ENCODE measurements around the gene MRPL3.

The MRPL3 gene

DNA sequence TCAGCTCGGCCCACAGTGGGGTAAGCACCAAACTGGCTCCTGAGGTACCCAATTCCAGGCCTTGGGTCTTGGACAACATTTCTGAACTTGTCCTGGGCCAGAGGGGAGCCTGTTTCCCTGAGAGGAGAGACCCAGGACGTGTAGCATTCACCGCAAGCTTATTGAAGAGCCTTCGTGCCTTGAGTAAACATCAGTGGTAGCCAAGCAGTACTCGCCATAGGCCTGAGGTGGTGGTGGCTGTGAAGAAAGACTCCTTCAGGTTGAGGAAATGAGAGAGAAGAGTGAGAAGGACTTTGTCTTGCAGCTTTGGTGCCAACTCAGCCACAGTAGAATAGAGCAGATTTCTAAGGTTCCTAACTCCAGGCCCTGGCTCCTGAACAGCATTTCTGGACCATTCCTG is 71.0 kb downstream of the MRPL3 start:
- H3K9me3 ChIP-seq (ENCODE audit: control insufficient read depth in 1 of 2, low read length in 2 of 2): no peaks in the 10 kb centered on the region
- H3K27ac ChIP-seq (ENCODE audit: low read depth, low read length): no peak overlapping the region
- H3K36me3 ChIP-seq (ENCODE audit: control insufficient read depth in 1 of 2, insufficient read depth in 2 of 2, low read length in 2 of 2): no peaks in the 10 kb centered on the region
- H3K9ac ChIP-seq (ENCODE audit: low read depth in 1 of 2, low read length in 2 of 2): no peak overlapping the region
- no peaks in the 10 kb centered on the region for H3K4me1 ChIP-seq (ENCODE audit: control insufficient read depth in 1 of 2, insufficient read depth in 2 of 2, low read length in 2 of 2)
- H3K27me3 ChIP-seq (ENCODE audit: control insufficient read depth in 1 of 2, insufficient read depth in 2 of 2, low read length in 2 of 2): no peaks in the 10 kb centered on the region
- no peak overlapping the region for H3K4me3 ChIP-seq (ENCODE audit: low read depth in 1 of 2, low read length in 2 of 2)

DNA sequence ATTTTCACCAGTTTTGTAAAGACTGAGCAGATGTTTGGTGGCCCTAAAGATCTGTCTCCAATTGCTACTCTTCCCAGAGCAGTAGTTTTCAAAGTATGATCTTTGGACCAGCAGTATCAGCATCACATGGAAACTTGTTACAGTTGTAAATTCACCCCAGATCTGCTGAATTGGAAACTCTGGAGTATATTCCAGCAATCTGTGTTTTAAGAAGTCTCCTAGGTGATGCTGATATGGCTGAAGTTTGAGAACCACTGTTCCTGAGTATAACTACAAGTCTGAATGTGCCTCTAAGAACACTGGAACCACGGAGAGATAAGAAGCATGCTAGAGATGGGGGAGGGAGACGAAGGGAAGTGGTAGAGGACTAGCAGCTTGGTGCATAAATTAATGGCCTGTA is 75.5 kb downstream of the MRPL3 start:
- Histone ChIP-seq H3K4me1 (ENCODE audit: control insufficient read depth in 1 of 2, insufficient read depth in 2 of 2, low read length in 2 of 2) (no peaks in the 10 kb centered on the region), H3K36me3 (ENCODE audit: control insufficient read depth in 1 of 2, insufficient read depth in 2 of 2, low read length in 2 of 2) (no peaks in the 10 kb centered on the region), H3K9me3 (ENCODE audit: control insufficient read depth in 1 of 2, low read length in 2 of 2) (no peaks in the 10 kb centered on the region), H3K27ac (ENCODE audit: low read depth, low read length) (no peak overlapping the region), H3K4me3 (ENCODE audit: low read depth in 1 of 2, low read length in 2 of 2) (no peak overlapping the region), H3K9ac (ENCODE audit: low read depth in 1 of 2, low read length in 2 of 2) (no peak overlapping the region), H3K27me3 (ENCODE audit: control insufficient read depth in 1 of 2, insufficient read depth in 2 of 2, low read length in 2 of 2) (no peaks in the 10 kb centered on the region)

DNA sequence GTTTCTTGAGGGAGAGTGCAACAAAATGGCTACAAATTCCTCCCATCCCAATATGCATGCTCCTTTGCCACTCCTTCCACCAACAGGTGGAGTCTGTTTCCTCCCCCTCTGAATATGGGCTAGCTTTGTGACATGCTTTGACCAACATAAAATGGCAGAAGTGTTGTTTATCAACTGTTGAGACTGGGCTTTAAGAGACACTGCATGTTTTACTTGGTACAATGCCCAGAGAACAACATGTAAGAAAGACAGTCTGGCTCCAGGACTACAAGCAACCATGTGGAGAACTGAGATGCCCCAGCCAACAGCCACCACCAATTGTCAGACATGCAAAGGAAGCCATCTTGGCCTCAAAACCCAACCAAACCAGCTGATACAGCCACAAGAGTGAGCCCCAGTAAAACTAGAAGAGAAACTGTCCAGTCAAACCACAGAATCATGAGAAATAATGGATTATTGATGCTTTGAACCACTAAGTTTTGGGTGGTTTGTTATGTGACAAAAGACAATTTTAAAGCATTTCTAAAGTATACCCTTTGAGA is 80.7 kb downstream of the MRPL3 start:
- Histone ChIP-seq H3K27me3 (ENCODE audit: control insufficient read depth in 1 of 2, insufficient read depth in 2 of 2, low read length in 2 of 2) (peaks cover 0 to 3% of the 10 kb centered on the region in 2 donors), H3K9me3 (ENCODE audit: control insufficient read depth in 1 of 2, low read length in 2 of 2) (no peaks in the 10 kb centered on the region), H3K4me1 (ENCODE audit: control insufficient read depth in 1 of 2, insufficient read depth in 2 of 2, low read length in 2 of 2) (no peaks in the 10 kb centered on the region), H3K9ac (ENCODE audit: low read depth in 1 of 2, low read length in 2 of 2) (no peak overlapping the region), H3K36me3 (ENCODE audit: control insufficient read depth in 1 of 2, insufficient read depth in 2 of 2, low read length in 2 of 2) (no peaks in the 10 kb centered on the region), H3K4me3 (ENCODE audit: low read depth in 1 of 2, low read length in 2 of 2) (no peak overlapping the region), H3K27ac (ENCODE audit: low read depth, low read length) (no peak overlapping the region)

DNA sequence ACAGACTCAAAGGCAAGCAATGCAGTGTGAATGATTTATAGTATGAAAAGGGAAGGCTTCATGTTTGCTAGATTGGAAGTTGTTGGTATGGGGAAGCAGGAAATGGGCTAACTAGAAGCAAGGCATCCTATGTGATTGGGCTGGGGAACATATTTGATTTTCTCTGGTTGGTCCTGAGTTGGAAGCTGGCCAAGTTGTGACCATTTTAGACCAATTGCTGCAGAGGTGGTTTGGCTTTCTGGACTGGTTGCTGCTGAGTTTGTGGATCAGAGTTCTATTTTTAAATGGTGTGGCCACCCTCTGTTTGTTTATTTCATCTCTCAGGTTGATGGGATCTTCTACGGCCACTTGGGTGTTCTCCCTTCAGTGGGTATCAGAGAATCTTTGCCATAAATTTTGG is 81.5 kb downstream of the MRPL3 start:
- Histone ChIP-seq H3K9me3 (ENCODE audit: control insufficient read depth in 1 of 2, low read length in 2 of 2) (no peaks in the 10 kb centered on the region), H3K9ac (ENCODE audit: low read depth in 1 of 2, low read length in 2 of 2) (no peak overlapping the region), H3K27ac (ENCODE audit: low read depth, low read length) (no peak overlapping the region), H3K4me1 (ENCODE audit: control insufficient read depth in 1 of 2, insufficient read depth in 2 of 2, low read length in 2 of 2) (no peaks in the 10 kb centered on the region), H3K36me3 (ENCODE audit: control insufficient read depth in 1 of 2, insufficient read depth in 2 of 2, low read length in 2 of 2) (no peaks in the 10 kb centered on the region), H3K27me3 (ENCODE audit: control insufficient read depth in 1 of 2, insufficient read depth in 2 of 2, low read length in 2 of 2) (peaks cover 0 to 3% of the 10 kb centered on the region in 2 donors), H3K4me3 (ENCODE audit: low read depth in 1 of 2, low read length in 2 of 2) (no peak overlapping the region)

DNA sequence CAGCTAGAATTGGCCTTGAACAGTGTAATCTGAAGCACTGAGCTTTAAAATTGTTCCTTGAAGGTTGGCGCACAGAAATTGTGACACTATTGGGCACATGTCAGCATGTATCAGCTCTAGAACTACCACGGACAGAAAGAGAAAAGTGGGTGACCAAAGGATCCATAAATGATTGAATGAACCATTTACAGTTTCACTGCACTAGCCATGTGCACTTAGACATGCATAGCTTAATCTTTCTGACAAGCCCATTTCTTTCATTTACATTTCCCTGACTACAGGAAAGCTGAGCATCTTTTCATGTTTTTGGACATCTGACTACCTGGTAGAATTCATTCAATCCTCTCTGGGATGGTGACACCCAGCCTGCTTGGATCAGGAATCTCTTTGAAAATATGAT is 85.0 kb downstream of the MRPL3 start:
- no peak overlapping the region for H3K27ac ChIP-seq (ENCODE audit: low read depth, low read length)
- H3K4me1 ChIP-seq (ENCODE audit: control insufficient read depth in 1 of 2, insufficient read depth in 2 of 2, low read length in 2 of 2): no peaks in the 10 kb centered on the region
- H3K9me3 ChIP-seq (ENCODE audit: control insufficient read depth in 1 of 2, low read length in 2 of 2): no peaks in the 10 kb centered on the region
- no peak overlapping the region for H3K4me3 ChIP-seq (ENCODE audit: low read depth in 1 of 2, low read length in 2 of 2)
- no peaks in the 10 kb centered on the region for H3K36me3 ChIP-seq (ENCODE audit: control insufficient read depth in 1 of 2, insufficient read depth in 2 of 2, low read length in 2 of 2)
- no peak overlapping the region for H3K9ac ChIP-seq (ENCODE audit: low read depth in 1 of 2, low read length in 2 of 2)
- peaks cover 0 to 3% of the 10 kb centered on the region in 2 donors for H3K27me3 ChIP-seq (ENCODE audit: control insufficient read depth in 1 of 2, insufficient read depth in 2 of 2, low read length in 2 of 2)

Measured in duodenal mucosa (tissue), 2 donors.